ENCODE results near the gene KPNA3.

DNA sequence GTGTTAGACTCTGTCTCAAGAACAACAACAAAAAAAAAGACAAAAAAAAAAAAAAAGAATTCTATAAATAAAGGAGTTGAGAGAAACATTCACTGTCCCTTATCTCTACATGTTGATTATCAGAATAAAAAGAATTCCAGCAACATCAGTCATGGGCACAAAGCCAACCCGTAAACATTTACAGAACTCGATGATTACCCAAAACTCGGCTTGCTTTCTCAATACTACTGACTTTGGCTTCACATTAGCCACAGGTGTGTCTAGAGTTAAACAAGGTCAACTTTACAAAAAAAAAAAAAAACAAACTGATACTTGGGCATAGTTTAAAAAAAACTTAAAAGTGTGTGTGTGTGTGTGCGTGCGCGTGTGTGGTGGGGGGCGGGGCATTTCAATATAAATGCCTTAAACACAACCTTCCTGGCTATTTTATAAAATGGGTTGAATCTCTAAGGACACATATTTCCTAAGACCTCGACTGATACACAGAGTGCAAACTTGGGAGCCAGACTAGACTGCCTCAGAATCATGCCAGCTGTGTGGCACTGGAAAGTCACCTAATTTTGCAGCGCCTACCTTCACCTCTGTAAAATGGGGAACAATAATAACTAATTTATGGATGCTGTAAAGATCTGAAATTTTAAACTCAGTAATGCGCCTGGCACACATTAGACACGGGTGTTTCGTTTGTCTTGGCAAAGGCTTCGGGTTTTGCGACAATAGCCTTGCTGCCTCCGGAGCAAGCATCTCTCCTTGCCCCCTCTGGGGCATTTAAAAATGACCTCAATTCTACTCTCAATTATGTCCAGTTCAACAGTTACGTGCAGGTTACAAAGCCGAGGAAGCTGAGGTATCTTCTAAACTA, 102.1 kb downstream of the KPNA3 start:
- TF ChIP-seq, protein P1, sequence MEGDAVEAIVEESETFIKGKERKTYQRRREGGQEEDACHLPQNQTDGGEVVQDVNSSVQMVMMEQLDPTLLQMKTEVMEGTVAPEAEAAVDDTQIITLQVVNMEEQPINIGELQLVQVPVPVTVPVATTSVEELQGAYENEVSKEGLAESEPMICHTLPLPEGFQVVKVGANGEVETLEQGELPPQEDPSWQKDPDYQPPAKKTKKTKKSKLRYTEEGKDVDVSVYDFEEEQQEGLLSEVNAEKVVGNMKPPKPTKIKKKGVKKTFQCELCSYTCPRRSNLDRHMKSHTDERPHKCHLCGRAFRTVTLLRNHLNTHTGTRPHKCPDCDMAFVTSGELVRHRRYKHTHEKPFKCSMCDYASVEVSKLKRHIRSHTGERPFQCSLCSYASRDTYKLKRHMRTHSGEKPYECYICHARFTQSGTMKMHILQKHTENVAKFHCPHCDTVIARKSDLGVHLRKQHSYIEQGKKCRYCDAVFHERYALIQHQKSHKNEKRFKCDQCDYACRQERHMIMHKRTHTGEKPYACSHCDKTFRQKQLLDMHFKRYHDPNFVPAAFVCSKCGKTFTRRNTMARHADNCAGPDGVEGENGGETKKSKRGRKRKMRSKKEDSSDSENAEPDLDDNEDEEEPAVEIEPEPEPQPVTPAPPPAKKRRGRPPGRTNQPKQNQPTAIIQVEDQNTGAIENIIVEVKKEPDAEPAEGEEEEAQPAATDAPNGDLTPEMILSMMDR (IDR thresholded peaks at IDR 0.05; ENCODE audit: low read depth, low read length): no peak
- TF ChIP-seq EZH2phosphoT487 (IDR thresholded peaks at IDR 0.05; ENCODE audit: low read depth): no peak
